GM18517 (cell line): Measurements from ENCODE around the gene ELF3.
"Not testable (repeated sequence)": the region's sequence is repeated elsewhere in the genome, so short reads cannot be mapped to it uniquely, and the experiment has no call there.

Experiments
- ATAC-seq: cut with Tn5 transposase; IDR thresholded peaks from one replicate; pipeline ENCODE4 v1.9.1; 2021; ENCODE audit warnings: mild to moderate bottlenecking, moderate library complexity; ENCODE audit not compliant: unreplicated experiment

The ELF3 gene

DNA sequence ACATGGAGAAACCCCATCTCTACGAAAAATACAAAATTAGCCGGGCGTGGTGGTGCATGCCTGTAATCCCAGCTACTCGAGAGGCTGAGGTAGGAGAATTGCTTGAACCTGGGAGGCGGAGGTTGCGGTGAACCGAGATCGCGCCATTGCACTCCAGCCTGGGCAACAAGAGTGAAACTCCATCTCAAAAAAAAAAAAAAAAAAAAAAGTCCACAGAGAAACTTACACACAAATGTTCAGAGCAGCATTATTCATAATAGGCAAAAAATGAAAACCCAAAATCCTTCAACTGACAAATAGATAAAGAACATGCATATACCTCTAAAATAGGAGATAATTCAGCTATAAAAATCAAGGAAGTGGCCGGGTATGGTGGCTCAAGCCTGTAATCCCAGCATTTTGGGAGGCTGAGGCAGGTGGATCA lies 54.5 kb downstream of the ELF3 start:
- not testable (repeated sequence) for ATAC-seq
